Stimulated activated CD8-positive, alpha-beta memory T cell treated with anti-CD3 and anti-CD28 coated beads, Interleukin-12 subunit alpha, Interleukin-12 subunit beta, amount 100 ng/mL, for 24 hours (primary cell): ENCODE measurements around the gene CCL25.
"Not testable (repeated sequence)": the region's sequence is repeated elsewhere in the genome, so short reads cannot be mapped to it uniquely, and the experiment has no call there.

Experiments used
- DNase-seq: peaks from one replicate; pipeline ENCODE4 v3.0.0-alpha.2; 2020; ENCODE audit errors: extremely low read depth

The CCL25 gene, protein sequence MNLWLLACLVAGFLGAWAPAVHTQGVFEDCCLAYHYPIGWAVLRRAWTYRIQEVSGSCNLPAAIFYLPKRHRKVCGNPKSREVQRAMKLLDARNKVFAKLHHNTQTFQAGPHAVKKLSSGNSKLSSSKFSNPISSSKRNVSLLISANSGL

GRCh38 chr19:8052464-8052859 lies at the start of gene CCL25:
CCL25 (plus strand) TSS chr19:8052760; CDS start chr19:8053050, 290 bp downstream.
- DNase-seq = no peak

DNA sequence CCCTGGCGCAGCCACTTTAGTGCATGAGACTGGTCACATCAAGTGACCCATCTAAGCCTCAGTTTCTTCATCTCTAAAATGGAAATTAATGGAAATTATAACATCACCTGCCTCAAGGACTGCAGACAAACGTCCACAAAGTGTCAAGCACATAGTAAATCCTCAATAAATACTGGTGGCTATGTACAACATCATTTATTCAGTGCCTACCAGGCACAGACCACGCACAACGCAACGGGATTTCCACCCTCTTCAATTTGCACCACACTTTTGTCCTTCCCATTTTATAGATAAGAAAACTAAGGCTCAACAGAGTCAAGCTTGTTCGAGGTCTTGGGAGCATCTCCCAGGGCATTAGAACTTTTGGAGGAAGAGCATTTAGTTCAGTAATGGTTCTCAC lies 48.6 kb upstream of the CCL25 start:
- no peak for DNase-seq

DNA sequence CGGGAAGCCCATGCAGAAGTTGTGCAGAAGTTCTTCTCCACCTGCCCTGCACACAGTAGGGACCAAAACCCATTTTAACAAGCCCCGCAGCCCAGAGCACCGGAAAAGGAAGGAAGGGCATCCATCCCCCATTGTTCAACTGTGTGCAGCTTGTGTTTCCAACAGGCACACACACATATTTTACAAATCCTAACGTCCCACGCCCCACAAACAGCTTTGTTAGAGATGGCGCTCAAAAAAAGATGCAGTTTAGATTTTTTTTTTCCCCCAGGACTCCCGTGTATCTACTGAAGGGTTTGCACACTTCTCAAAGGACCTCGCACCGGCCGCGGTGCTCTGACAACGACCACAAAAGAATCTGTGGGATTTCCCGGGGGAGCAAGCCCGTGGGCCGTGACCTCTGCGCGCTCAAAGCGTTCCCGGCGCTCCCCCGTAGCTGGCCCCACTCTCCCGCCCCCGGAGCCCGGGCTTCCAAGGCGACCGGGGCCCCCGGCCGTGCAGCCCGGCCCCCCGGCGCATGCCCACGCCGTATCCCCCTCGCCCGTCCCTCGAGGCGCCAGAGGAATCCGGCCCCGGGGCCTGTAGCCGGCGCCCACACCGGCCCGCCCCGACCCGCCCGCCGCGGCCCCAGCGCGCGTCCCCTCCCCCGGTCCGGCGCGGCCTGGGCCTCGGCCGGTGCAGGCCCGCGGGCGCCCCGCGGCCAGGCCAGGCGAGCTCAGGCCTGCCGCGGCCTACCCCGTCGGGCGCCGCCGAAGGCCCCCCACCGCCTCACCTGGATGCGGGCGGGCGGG lies 47.6 kb upstream of the CCL25 start:
- no peak for DNase-seq

DNA sequence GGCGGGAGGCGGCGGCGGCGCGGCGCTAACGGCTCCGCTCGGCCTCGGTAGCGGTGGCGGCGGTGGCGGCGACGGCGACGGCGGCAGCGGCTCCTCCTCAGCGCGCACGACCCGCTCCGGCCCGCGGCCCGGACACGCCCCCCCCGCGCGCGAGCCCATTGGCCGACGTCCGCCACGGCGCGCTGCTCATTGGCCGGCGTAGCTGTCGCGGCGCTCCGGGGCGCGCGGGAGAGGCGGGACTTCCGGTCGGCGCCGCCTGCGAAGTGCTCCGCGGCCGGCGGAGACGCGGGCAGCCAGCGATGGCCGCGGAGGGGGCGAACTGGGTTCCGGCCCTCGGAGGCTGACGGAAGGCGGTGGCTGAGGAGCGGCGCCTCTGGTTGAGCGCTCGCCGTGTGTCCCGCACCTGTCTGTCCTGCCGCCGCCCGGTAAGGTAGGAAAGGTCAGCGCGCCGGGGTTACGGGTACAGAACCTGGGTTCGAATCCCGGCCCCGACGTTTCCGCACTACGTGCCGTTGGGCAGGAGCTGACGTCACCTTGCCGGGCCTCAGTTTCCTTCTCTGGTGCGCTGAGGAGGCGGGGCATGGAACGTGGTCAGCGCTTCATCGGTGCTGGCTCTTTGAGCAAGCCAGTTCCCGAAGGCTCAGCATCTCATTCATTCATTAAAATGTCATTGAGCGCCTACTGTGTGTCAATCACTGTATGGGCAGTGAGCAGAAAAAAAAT lies 46.9 kb upstream of the CCL25 start, which contains the start of gene ELAVL1:
Gene ELAVL1 (minus strand): TSS at position 108 of the 723 bp plus-strand sequence. CDS start 13,826 bp downstream, outside the sequence.
- DNase-seq = peak; percentile 82

DNA sequence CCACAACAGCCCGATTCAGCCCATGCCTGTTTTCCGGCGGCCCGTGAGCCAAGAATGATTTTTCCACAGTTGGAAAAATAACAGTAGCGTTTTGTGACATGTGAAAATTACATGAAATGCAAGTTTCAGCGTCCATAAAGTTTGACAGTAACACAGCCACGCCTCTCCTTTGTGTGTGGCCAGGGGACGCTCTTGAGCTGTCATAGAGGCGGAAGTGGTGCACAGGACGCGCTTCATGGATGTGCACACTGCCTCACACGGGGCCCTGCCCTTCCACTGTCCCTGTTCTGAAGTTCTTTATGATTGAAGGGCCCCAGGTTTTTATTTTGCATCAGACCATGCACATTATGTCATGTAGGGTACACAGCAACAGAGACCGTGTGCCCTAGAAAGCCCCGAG lies 34.8 kb upstream of the CCL25 start:
- no peak for DNase-seq

DNA sequence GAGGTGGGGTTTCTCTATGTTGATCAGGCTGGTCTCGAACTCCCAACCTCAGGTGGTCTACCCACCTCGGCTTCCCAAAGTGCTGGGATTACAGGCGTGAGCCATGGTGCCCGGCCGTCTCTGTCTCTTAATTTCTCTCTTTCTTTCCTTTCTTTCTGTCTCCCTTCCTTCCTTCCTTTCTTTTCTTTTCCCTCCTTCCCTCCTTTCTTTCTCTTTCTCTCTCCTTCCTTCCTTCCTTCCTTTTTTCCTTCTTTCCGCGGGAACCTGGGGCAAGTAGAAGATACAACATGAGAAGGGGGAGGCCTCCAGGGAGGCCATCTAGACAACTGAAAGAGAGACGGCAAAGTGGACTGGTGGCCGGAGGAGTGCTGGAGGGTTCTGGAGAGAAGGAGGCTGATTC lies 31.9 kb upstream of the CCL25 start:
- no peak for DNase-seq

GRCh38 chr19:8021374-8021773 lies 31.2 kb upstream of the CCL25 start:
- DNase-seq = no peak

- no peak for DNase-seq
Measured at GRCh38 chr19:8022275-8022674, 30.3 kb upstream of the CCL25 start.

DNA sequence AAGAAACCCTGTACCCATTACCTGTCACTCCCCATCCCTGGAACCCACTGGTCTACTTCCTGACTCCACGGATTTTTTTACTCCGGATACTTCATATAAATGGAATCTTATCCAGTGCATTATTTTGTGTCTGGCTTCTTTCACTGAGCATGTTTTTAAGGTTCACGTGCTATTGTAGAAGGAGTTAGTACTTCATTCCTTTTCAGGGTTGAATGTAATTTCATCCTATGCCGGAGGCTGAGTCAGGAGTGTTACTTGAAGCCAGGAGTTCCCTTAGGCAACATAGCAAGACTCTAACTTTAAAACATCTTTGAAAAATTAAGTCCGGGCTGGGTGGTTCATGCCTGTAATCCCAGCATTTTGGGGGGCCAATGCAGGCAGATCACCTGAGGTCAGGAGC lies 29.2 kb upstream of the CCL25 start:
- no peak for DNase-seq

DNA sequence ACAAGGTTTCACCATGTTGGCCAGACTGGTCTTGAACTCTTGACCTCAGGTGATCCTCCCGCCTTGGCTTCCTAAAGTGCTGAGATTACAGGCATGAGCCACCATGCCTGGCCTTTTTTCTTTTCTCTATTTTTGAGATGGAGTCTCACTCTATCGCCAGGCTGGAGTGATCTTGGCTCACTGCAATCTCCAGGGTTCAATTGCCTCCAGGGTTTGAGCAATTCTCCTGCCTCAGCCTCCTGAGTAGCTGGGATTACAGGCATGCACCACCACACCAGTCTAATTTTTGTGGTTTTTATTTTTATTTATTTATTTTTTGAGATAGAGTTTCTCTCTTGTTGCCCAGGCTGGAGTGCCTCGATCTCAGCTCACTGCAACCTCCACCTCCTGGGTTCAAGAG lies 28.3 kb upstream of the CCL25 start:
- not testable (repeated sequence) for DNase-seq

DNA sequence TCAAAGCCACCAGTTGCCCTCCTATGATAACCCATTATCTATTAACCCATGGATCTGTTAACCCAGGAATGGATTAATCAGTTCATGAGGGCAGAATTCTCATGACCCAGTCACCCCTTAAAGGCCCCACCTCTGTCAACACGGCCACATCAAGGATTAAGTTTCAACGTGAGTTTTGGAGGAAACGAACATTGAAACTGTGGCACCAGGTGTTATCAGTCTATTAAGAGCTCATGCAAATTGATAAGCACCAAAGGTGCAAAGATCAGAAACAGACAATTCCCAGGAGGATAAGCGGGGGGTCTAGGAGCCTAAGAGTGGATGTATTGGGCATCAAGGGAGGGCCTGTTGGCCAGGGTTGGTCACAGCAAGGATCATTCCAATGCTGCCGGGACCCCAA lies 27.2 kb upstream of the CCL25 start:
- DNase-seq = no peak

DNA sequence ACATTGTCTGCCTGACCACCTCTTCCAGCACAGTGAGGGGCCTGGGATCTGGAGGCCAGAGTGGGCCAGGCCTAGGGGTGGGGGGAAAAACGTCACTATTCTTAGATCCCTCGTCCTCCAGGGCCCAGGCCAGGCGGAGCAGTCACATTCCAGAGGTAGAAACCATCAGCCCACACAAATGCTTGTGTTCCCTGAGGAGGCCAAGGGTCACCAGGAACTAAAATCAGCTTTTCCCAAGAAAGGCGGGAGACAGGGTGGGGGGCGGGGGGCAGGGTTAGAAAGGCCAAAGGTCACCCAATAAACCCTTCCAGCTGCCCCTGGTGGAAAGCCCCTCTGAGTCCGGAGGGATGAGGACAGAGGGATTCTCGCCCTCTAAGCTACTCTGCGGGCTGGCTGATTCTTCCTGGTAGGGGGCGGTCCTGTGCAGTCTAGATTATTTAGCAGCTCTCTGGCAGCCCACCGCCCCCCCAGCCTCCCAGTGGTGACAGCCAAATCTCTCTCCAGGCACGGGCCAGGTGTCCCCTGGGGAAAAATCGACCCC lies 23.5 kb upstream of the CCL25 start:
- DNase-seq = no peak

- DNase-seq = no peak
Measured at GRCh38 chr19:8030960-8031359, 21.6 kb upstream of the CCL25 start.

DNA sequence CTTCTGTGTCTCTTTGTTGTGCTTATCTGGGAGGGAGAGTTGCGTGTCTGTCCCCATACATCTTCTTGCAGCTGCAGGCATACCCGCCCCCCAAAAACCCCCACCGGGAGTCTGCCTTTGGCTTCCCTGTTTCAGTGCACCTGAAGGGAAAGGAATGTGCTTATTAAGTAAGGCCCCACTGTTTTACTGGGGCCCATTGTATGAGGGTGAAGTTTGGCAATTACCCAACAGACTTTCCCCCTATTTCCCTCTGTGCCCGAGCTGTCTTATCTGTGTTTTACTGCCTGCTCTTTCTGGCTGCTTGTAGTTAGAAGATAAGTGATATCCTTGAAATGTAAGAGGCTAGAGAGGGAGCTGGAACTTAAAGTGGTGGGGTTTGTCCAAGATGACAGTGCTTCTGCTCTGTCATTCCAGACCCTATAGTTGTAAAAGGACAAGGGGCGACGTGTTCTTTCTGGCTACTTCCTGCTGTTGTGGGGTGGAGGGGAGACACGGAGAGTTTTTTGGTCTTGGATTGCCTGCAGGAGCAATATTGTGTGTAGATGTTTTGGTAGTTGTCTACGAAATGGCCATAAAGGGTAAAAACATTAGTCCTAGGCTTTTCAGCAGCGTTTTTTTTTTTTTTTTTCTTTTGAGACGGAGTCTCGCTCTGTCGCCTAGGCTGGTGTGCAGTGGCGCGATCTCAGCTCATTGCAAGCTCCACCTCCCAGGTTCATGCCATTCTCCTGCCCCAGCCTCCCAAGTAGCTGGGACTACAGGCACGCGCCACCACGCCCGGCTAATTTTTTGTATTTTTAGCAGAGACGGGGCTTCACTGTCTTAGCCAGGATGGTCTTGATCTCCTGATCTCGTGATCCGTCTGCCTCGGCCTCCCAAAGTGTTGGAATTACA lies 19.0 kb upstream of the CCL25 start:
- not testable (repeated sequence) for DNase-seq

DNA sequence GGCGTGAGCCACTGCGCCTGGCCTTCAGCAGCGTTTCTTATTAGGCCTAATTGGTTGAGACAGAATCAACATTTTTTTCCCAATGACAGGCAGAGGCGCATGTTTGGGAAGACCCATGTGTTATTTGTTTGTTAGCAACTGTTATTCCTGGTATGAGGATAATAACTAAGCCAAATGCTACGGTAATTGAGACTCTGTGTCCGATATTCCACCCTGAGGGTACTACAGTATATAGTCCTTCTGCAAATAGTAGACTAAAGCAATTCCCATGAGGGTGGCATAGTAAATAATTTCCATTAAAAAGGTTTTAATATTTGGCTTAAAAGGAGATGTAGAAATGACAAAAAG lies 18.4 kb upstream of the CCL25 start:
- no peak for DNase-seq

- no peak for DNase-seq
Measured at GRCh38 chr19:8036434-8037099, 16.0 kb upstream of the CCL25 start.

DNA sequence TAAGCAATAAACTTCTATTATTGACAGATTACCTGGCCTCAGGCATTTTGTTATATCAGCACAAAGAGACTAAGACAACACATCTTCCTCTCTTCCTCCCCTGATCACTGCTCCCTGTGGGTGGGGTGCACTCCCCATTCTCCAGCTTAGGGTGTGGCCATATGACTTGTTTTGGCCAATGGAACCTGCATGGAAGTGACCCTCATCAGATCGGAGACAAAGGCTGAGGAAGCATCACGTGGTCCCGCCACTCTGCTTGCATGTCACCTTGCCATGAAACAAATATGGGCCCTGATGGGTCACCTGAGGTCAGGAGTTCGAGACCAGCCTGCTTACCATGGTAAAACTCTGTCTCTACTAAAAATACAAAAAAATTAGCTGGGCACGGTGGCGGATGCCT lies 13.7 kb upstream of the CCL25 start:
- DNase-seq = no peak

DNA sequence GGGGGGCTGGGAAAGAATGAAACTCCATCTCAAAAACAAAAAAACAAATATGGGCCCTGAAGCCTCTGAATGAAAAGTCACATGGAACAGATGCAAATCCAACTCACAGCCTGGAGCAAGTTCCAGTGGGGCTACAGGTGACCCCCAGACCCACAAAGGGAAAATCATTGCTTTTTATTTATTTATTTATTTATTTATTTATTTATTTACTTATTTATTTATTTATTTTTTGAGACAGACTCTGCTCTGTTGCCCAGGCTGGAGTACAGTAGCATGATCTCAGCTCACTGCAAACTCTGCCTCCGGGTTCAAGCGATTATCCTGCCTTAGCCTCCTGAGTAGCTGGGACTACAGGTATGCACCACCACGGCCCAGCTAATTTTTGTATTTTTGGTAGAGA lies 13.3 kb upstream of the CCL25 start:
- DNase-seq = no peak

DNA sequence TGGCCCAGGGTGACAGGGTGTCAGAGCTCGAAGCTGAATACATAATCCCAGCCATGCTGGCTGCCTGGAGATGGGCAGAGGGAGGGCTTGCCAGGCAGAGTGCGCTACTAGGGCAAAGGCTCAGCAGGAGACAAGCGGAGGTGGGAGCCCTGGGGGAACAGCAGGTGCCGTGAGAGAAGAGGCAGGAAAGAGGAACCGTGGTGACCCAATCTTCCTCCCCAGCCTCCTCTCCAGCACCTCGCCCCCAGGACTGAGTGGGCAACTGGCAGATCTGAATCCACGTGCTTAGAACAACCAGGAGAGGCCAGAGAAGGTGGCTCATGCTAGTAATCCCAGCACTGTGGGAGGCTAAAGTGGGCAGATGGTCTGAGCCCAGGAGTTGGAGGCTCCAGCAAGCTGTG lies 11.0 kb upstream of the CCL25 start:
- DNase-seq = no peak

DNA sequence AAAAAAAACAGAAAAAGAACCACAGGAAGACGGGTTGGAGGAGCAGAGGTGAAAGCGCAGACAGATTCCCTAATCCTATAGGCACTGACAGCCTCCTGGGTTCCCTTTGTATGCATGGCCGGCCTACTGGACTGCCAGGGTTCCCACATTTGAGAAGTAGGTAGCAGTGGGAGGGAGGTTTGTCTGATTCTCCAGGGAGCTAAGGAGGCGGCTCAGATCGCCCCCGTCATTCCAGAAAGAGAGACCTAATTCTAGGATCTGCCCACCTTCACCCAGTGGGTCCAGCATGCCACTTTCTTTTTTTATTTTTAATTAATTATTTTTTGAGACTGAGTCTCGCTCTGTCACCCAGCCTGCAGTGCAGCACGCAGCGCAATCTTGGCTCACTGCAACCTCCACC lies 9.7 kb upstream of the CCL25 start:
- no peak for DNase-seq

- no peak for DNase-seq
Measured at GRCh38 chr19:8044018-8044417, 8.5 kb upstream of the CCL25 start.
